DND-41 (cell line): ENCODE data around the gene C13orf46.

Experiments
- ATAC-seq: fragments of 200-7000 bp; cut with Tn5 transposase; 3 replicates; pipeline ENCODE4 v1.9.1; 2021; ENCODE audit warnings: low read depth; ENCODE audit not compliant: insufficient read depth
- DNase-seq: peaks from one replicate; pipeline ENCODE4 v3.0.0-alpha.2; 2020
- H2AFZ ChIP-seq: 2 replicates; pipeline ENCODE4 v1.6.0; 2012; ENCODE audit warnings: low read depth, low read length
- H3K27ac ChIP-seq: 2 replicates; pipeline ENCODE4 v1.5.1; 2012; ENCODE audit warnings: low read length, inconsistent platforms
- H3K27me3 ChIP-seq: fragments of 200-600 bp; sonication (generic); 2 replicates; pipeline ENCODE4 v1.6.0; 2012; ENCODE audit warnings: low read length, mild to moderate bottlenecking, inconsistent platforms; ENCODE audit not compliant: insufficient read depth, poor library complexity
- H3K36me3 ChIP-seq: 2 replicates; pipeline ENCODE4 v1.5.1; 2012; ENCODE audit warnings: low read length, inconsistent platforms; ENCODE audit not compliant: insufficient read depth
- H3K4me1 ChIP-seq: 2 replicates; pipeline ENCODE4 v1.5.1; 2012; ENCODE audit warnings: mild to moderate bottlenecking, low read length; ENCODE audit not compliant: insufficient read depth
- H3K4me2 ChIP-seq: 2 replicates; pipeline ENCODE4 v1.6.0; 2012; ENCODE audit warnings: mild to moderate bottlenecking, moderate library complexity, low read length, inconsistent platforms; ENCODE audit not compliant: insufficient read depth
- H3K4me3 ChIP-seq, 2 experiments: fragments of 200-600 bp in 1 of 2; shearing (Covaris generic) in 1 of 2; 2 replicates each; pipeline ENCODE4 v1.5.1; 2012 to 2016; ENCODE audit warnings: inconsistent platforms in 2 of 2, low read length in 2 of 2, mild to moderate bottlenecking in 2 of 2, low read depth in 1 of 2, moderate library complexity in 1 of 2
- H3K79me2 ChIP-seq: 2 replicates; pipeline ENCODE4 v1.6.0; 2012; ENCODE audit warnings: low read length, inconsistent platforms; ENCODE audit not compliant: insufficient read depth
- H3K9ac ChIP-seq: 2 replicates; pipeline ENCODE4 v1.6.0; 2012; ENCODE audit warnings: low read depth, mild to moderate bottlenecking, inconsistent platforms, low read length, moderate library complexity
- H3K9me3 ChIP-seq: 2 replicates; pipeline ENCODE4 v1.5.1; 2012; ENCODE audit warnings: low read length, moderate library complexity, mild to moderate bottlenecking, inconsistent platforms; ENCODE audit not compliant: insufficient read depth, severe bottlenecking
- H4K20me1 ChIP-seq: 2 replicates; pipeline ENCODE4 v1.6.0; 2012; ENCODE audit warnings: low read length; ENCODE audit not compliant: insufficient read depth
- EZH2 ChIP-seq: IDR thresholded peaks from 3 replicates; pipeline ENCODE4 v1.6.1; 2012; ENCODE audit warnings: borderline replicate concordance, low read depth, mild to moderate bottlenecking, moderate library complexity, low read length, inconsistent platforms; ENCODE audit not compliant: severe bottlenecking
- TF ChIP-seq, protein P1 (sequence below): IDR thresholded peaks from 2 replicates; pipeline ENCODE4 v1.5.1; 2012; ENCODE audit warnings: borderline replicate concordance, low read length, moderate library complexity, mild to moderate bottlenecking; ENCODE audit not compliant: poor library complexity, severe bottlenecking; ENCODE audit errors: extremely low read depth

The C13orf46 gene

DNA sequence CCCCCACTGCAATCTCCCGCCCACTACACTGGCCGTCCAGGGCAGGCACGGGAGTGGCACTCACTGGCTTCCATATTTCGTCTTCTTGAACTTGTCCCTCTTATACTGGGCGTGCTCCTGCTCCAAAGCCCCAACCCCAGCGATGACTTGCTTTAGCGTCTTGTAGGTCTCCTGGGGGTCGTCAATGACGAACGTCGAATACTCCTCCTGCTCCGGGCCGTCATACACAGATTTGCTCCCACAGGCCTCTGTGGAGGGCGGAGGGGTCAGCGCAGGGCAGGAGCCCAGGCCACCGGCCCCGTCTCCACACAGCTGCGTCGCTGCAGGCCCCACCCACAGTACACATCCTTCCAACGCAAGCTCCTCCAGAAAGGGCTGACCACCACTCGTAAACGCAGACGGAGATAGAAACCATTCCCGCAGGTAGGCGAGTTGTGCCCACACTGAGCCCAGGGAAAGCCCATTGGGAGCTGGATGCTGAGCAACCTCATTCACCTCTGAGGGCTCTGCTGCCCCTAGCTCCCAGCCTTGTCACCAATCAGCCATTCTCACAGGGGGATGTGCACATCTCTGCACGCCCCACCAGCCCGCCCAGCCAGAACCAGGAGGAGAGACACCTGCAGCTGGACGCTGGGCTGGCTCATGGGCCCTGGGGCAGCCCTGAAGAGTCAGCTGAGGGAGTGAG, 7.9 kb upstream of the C13orf46 start:
- Histone ChIP-seq H3K27ac (no peak overlapping the region), H3K36me3 (peaks cover 47% of the 10 kb centered on the region), H2AFZ (no peak overlapping the region), H3K9ac (no peak overlapping the region), H3K9me3 (no peaks in the 10 kb centered on the region), H3K27me3 (no peaks in the 10 kb centered on the region), H3K79me2 (no peaks in the 10 kb centered on the region), H3K4me1 (no peaks in the 10 kb centered on the region), H3K4me2 (no peak overlapping the region), H3K4me3 (no peak overlapping the region), H4K20me1 (peaks cover 17% of the 10 kb centered on the region; the same call in 1 of the 2 replicates)
- ATAC-seq = no peak
- no peak for TF ChIP-seq EZH2
- TF ChIP-seq, protein P1, sequence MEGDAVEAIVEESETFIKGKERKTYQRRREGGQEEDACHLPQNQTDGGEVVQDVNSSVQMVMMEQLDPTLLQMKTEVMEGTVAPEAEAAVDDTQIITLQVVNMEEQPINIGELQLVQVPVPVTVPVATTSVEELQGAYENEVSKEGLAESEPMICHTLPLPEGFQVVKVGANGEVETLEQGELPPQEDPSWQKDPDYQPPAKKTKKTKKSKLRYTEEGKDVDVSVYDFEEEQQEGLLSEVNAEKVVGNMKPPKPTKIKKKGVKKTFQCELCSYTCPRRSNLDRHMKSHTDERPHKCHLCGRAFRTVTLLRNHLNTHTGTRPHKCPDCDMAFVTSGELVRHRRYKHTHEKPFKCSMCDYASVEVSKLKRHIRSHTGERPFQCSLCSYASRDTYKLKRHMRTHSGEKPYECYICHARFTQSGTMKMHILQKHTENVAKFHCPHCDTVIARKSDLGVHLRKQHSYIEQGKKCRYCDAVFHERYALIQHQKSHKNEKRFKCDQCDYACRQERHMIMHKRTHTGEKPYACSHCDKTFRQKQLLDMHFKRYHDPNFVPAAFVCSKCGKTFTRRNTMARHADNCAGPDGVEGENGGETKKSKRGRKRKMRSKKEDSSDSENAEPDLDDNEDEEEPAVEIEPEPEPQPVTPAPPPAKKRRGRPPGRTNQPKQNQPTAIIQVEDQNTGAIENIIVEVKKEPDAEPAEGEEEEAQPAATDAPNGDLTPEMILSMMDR = no peak
- DNase-seq = no peak

DNA sequence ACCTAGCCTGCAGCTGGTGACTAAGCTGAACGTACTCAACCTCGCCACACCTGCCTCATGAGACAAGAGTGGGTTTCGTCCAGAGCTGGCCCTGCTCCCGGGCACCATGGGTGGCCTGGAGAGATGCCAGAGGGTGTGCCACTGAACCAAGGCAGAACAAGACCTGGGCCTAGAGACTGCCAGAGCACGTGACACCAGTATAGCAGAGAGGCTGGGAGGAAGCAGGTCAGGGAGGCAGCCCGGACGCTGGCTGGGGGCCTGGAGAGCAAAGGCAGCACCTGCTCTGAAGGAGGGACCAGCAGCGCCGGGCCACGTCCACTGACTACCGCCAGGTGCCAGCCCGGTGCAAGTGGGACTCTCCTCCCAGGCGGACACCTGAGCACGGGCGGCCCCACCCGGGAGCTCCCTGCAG, 7.3 kb upstream of the C13orf46 start:
- no peak overlapping the region for H2AFZ ChIP-seq
- H3K9ac ChIP-seq = no peak overlapping the region
- ATAC-seq = no peak
- no peaks in the 10 kb centered on the region for H3K9me3 ChIP-seq
- H3K4me3 ChIP-seq = no peak overlapping the region
- H3K4me2 ChIP-seq = no peak overlapping the region
- H3K36me3 ChIP-seq = peaks cover 47% of the 10 kb centered on the region
- H4K20me1 ChIP-seq = peaks cover 17% of the 10 kb centered on the region; the same call in 1 of the 2 replicates
- no peaks in the 10 kb centered on the region for H3K79me2 ChIP-seq
- no peak overlapping the region for H3K27ac ChIP-seq
- H3K4me1 ChIP-seq = no peaks in the 10 kb centered on the region
- H3K27me3 ChIP-seq = no peaks in the 10 kb centered on the region
- TF ChIP-seq, protein P1 = no peak
- no peak for TF ChIP-seq EZH2
- no peak for DNase-seq

DNA sequence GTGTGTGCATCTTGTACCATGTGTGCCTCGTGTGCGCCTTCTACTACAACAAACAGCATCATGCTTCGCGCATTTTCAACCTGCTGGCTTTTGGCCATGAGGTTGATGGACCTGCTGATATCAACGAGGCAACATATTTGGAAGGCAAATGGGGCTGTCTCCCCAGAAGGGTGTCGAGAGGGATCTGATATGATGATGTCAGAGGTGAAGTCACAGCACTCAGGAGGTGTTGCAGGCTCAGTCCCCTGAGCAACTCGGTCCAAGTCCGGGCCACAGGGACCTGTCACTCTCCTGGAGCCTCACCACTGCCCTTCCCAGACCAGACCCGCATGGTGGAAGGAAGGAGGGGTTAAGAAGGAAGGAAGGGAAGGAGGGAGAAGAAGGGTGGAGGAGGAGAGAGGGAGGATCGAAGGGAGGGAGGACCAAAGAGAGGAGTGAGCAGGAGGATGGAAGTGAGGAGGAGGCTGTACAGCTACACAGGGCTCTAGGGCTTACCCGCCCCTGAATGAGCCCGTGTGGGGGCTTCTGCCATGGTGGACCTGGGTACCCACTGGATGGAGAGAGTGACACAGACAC, 6.7 kb upstream of the C13orf46 start:
- Histone ChIP-seq H3K4me1 (no peaks in the 10 kb centered on the region), H4K20me1 (peaks cover 17% of the 10 kb centered on the region; the same call in 1 of the 2 replicates), H2AFZ (no peak overlapping the region), H3K9me3 (no peaks in the 10 kb centered on the region), H3K4me2 (no peak overlapping the region), H3K27ac (no peak overlapping the region), H3K79me2 (no peaks in the 10 kb centered on the region), H3K27me3 (no peaks in the 10 kb centered on the region), H3K4me3 (no peak overlapping the region), H3K36me3 (peaks cover 51% of the 10 kb centered on the region), H3K9ac (no peak overlapping the region)
- ATAC-seq = no peak
- TF ChIP-seq EZH2 = no peak
- TF ChIP-seq, protein P1 = no peak
- no peak for DNase-seq
